Stimulated activated CD8-positive, alpha-beta memory T cell treated with anti-CD3 and anti-CD28 coated beads, Interleukin-15, amount 100 ng/mL, for 4 hours (primary cell): Measurements from ENCODE around the gene RHOBTB3.

ENCODE experiments used
- DNase-seq, 2 donors: peaks; one replicate each; pipeline ENCODE4 v3.0.0-alpha.2; 2020; ENCODE audit warnings: low read depth in 2 of 2

RHOBTB3 gene

GRCh38 chr5:95731571-95732554 lies 727 bp downstream of the RHOBTB3 start:
- DNase-seq: no peak

GRCh38 chr5:95733107-95733665 lies 2.0 kb downstream of the RHOBTB3 start:
- no peak for DNase-seq

GRCh38 chr5:95734187-95734586 lies 3.1 kb downstream of the RHOBTB3 start:
- no peak for DNase-seq

- DNase-seq: no peak
These were observed 3.8 kb downstream of the RHOBTB3 start for GRCh38 chr5:95734906-95735305.

- no peak for DNase-seq
These were observed 4.3 kb downstream of the RHOBTB3 start for GRCh38 chr5:95735406-95735805.

GRCh38 chr5:95738072-95738471 lies 6.9 kb downstream of the RHOBTB3 start:
- DNase-seq: no peak

GRCh38 chr5:95738834-95739233 lies 7.7 kb downstream of the RHOBTB3 start:
- no peak for DNase-seq

GRCh38 chr5:95739857-95740256 lies 8.7 kb downstream of the RHOBTB3 start:
- no peak for DNase-seq

- DNase-seq: no peak
These were observed 10.3 kb downstream of the RHOBTB3 start for GRCh38 chr5:95741458-95741857.

GRCh38 chr5:95743232-95743631 lies 12.1 kb downstream of the RHOBTB3 start:
- no peak for DNase-seq

- no peak for DNase-seq
These were observed 12.7 kb downstream of the RHOBTB3 start for GRCh38 chr5:95743877-95744276.

- no peak for DNase-seq
These were observed 15.1 kb downstream of the RHOBTB3 start for GRCh38 chr5:95746194-95746593.

GRCh38 chr5:95746722-95747679 lies 15.9 kb downstream of the RHOBTB3 start:
- no peak for DNase-seq

- DNase-seq: no peak
These were observed 17.0 kb downstream of the RHOBTB3 start for GRCh38 chr5:95748133-95748532.

- no peak for DNase-seq
These were observed 23.4 kb downstream of the RHOBTB3 start for GRCh38 chr5:95754545-95754944.

- no peak for DNase-seq
These were observed 27.9 kb downstream of the RHOBTB3 start for GRCh38 chr5:95759005-95759404.

GRCh38 chr5:95759634-95760033 lies 28.5 kb downstream of the RHOBTB3 start:
- no peak for DNase-seq

- DNase-seq: no peak
These were observed 29.4 kb downstream of the RHOBTB3 start for GRCh38 chr5:95760273-95761191.

GRCh38 chr5:95761771-95762651 lies 30.9 kb downstream of the RHOBTB3 start:
- no peak for DNase-seq

GRCh38 chr5:95762652-95763041 lies 31.5 kb downstream of the RHOBTB3 start:
- no peak for DNase-seq
